PFSK-1 (cell line): ENCODE results near the gene FOXO1.

Source experiments
- FOXP2 ChIP-seq: optimal IDR thresholded peaks from 2 replicates; pipeline ENCODE3; 2011; ENCODE audit warnings: borderline replicate concordance, control low read depth, inconsistent platforms; ENCODE audit not compliant: insufficient read depth; ENCODE audit errors: extremely low read length, extremely low read depth
- POLR2AphosphoS5 ChIP-seq: IDR thresholded peaks from 2 replicates; pipeline ENCODE4 v1.6.1; 2012; ENCODE audit warnings: low read depth, mild to moderate bottlenecking, control low read depth, low read length, moderate library complexity
- REST ChIP-seq, 2 experiments: IDR thresholded peaks; 2 replicates each; pipeline versions ENCODE4 v1.6.1 to v1.8.0; 2011 to 2012; ENCODE audit warnings: low read depth in 2 of 2, low read length in 2 of 2, control low read depth in 1 of 2, inconsistent platforms in 1 of 2, mild to moderate bottlenecking in 1 of 2, moderate library complexity in 1 of 2; ENCODE audit not compliant: insufficient read depth in 1 of 2
- SIN3A ChIP-seq: IDR thresholded peaks from 2 replicates; pipeline ENCODE4 v1.6.1; 2012; ENCODE audit warnings: mild to moderate bottlenecking, low read length, moderate library complexity, borderline replicate concordance; ENCODE audit not compliant: insufficient read depth
- TAF1 ChIP-seq: IDR thresholded peaks from 2 replicates; pipeline ENCODE4 v1.6.1; 2012; ENCODE audit warnings: low read length, control low read depth, borderline replicate concordance; ENCODE audit not compliant: insufficient read depth

The FOXO1 gene

GRCh38 chr13:40568246-40569023, 98.0 kb downstream of the FOXO1 start:
- TF ChIP-seq POLR2AphosphoS5 (no peak), SIN3A (no peak), FOXP2 (no peak)

- TF ChIP-seq SIN3A (no peak), TAF1 (no peak), REST (IDR thresholded peaks at IDR 0.05; ENCODE audit: insufficient read depth in 1 of 2, low read depth in 2 of 2, low read length in 2 of 2) (no peak), FOXP2 (no peak), POLR2AphosphoS5 (no peak)
These were observed 99.6 kb downstream of the FOXO1 start for GRCh38 chr13:40566811-40567210.

- no peak for TF ChIP-seq SIN3A
- no peak for TF ChIP-seq FOXP2
- TF ChIP-seq REST (IDR thresholded peaks at IDR 0.05; ENCODE audit: insufficient read depth in 1 of 2, low read depth in 2 of 2, low read length in 2 of 2) = no peak
- TF ChIP-seq TAF1 = no peak
- TF ChIP-seq POLR2AphosphoS5 = no peak
These were observed 100.9 kb downstream of the FOXO1 start for GRCh38 chr13:40565282-40566148.

DNA sequence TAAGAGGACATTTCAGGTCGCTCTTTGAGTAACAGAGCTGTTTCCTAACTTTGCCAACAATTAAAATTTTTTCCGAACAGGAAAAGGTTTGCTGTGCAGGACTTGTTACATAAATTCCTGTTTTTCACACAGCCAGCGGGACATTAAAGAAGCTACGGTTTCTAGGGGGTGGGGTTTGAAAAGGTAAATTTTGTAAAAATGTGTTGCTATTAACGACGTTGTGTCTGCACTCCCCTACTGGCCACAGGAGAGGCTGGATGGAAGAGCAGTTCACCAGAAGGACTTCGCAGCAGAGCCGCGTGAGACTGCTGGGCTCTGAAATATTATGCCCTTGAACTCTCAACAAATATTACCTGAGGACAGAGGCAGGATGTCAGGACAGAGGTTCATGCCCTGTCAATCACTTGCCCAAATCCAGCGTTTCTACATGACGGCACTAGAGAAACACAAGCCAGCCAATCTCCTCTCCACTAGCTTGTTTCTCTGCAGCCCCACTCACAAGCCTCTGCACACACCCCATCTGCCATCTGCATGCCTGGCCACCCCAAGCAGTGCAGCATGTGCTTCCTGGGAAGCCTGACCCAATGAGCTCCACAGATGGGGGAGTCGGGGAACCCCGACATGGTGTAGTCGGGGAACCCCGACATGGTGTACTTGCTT, 102.0 kb downstream of the FOXO1 start:
- TF ChIP-seq REST (IDR thresholded peaks at IDR 0.05; ENCODE audit: insufficient read depth in 1 of 2, low read depth in 2 of 2, low read length in 2 of 2) (no peak), POLR2AphosphoS5 (no peak), TAF1 (no peak)

GRCh38 chr13:40563350-40564125, 102.9 kb downstream of the FOXO1 start:
- TF ChIP-seq POLR2AphosphoS5 (no peak), TAF1 (no peak), FOXP2 (no peak), REST (IDR thresholded peaks at IDR 0.05; ENCODE audit: insufficient read depth in 1 of 2, low read depth in 2 of 2, low read length in 2 of 2) (no peak), SIN3A (no peak)
